ENCODE measurements around the gene HSD3B7.

- no peak for TF ChIP-seq ARNTL (CRISPR knock-in tag; IDR thresholded peaks at IDR 0.05; ENCODE audit: borderline replicate concordance, low read depth)
- TF ChIP-seq PPARA (CRISPR knock-in tag; IDR thresholded peaks at IDR 0.05; ENCODE audit: borderline replicate concordance), result no peak
- TF ChIP-seq, protein P1, sequence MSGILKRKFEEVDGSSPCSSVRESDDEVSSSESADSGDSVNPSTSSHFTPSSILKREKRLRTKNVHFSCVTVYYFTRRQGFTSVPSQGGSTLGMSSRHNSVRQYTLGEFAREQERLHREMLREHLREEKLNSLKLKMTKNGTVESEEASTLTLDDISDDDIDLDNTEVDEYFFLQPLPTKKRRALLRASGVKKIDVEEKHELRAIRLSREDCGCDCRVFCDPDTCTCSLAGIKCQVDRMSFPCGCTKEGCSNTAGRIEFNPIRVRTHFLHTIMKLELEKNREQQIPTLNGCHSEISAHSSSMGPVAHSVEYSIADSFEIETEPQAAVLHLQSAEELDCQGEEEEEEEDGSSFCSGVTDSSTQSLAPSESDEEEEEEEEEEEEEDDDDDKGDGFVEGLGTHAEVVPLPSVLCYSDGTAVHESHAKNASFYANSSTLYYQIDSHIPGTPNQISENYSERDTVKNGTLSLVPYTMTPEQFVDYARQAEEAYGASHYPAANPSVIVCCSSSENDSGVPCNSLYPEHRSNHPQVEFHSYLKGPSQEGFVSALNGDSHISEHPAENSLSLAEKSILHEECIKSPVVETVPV (CRISPR knock-in tag; IDR thresholded peaks at IDR 0.05), result no peak
- TF ChIP-seq ZC3H10 (CRISPR knock-in tag; IDR thresholded peaks at IDR 0.05), result no peak
- TF ChIP-seq BACH2 (CRISPR knock-in tag; IDR thresholded peaks at IDR 0.05; ENCODE audit: borderline replicate concordance), result no peak
- TF ChIP-seq OSR1 (CRISPR knock-in tag; IDR thresholded peaks at IDR 0.05), result no peak
- TF ChIP-seq, protein P2, sequence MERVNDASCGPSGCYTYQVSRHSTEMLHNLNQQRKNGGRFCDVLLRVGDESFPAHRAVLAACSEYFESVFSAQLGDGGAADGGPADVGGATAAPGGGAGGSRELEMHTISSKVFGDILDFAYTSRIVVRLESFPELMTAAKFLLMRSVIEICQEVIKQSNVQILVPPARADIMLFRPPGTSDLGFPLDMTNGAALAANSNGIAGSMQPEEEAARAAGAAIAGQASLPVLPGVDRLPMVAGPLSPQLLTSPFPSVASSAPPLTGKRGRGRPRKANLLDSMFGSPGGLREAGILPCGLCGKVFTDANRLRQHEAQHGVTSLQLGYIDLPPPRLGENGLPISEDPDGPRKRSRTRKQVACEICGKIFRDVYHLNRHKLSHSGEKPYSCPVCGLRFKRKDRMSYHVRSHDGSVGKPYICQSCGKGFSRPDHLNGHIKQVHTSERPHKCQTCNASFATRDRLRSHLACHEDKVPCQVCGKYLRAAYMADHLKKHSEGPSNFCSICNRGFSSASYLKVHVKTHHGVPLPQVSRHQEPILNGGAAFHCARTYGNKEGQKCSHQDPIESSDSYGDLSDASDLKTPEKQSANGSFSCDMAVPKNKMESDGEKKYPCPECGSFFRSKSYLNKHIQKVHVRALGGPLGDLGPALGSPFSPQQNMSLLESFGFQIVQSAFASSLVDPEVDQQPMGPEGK (CRISPR knock-in tag; IDR thresholded peaks at IDR 0.05; ENCODE audit: borderline replicate concordance), result no peak
These were observed 4.6 kb upstream of the HSD3B7 start for GRCh38 chr16:30980434-30980833.

All from SK-N-SH treated with all-trans-retinoic acid at 6 μM for 48 hours (cell line).